Activated T-helper 2 cell treated with anti-CD3 and anti-CD28 coated beads, Interferon-gamma antibody, Interleukin-2, Interleukin-4, amounts not matched to agents 10 μg/mL and 5 μg/mL and 100 μg/mL, durations not matched to agents 14 hours and 24 hours and 36 hours (primary cell): ENCODE results near the gene DNAJB12. TPM values are rescaled to one million over a fixed set of nuclear protein-coding genes. Genes with fewer than 3 reads are reported as not detected.
"Not testable (repeated sequence)": the region's sequence is repeated elsewhere in the genome, so short reads cannot be mapped to it uniquely, and the experiment has no call there.

Source experiments
- DNase-seq: peaks from one replicate; pipeline ENCODE4 v3.0.0; 2021; ENCODE audit warnings: low spot score
- H3K27ac Mint-ChIP-seq: one replicate; pipeline ENCODE4 v1.8.0; 2021; ENCODE audit warnings: mixed read lengths
- H3K27me3 Mint-ChIP-seq: one replicate; pipeline ENCODE4 v1.8.0; 2021; ENCODE audit warnings: low read depth, mixed read lengths
- H3K36me3 Mint-ChIP-seq: one replicate; pipeline ENCODE4 v1.8.0; 2021; ENCODE audit warnings: low read depth, mixed read lengths
- H3K4me1 Mint-ChIP-seq: one replicate; pipeline ENCODE4 v1.8.0; 2021; ENCODE audit warnings: low read depth, mixed read lengths
- H3K4me3 Mint-ChIP-seq: one replicate; pipeline ENCODE4 v1.8.0; 2021; ENCODE audit warnings: low read depth, mild to moderate bottlenecking, moderate library complexity, mixed read lengths
- H3K9me3 Mint-ChIP-seq: one replicate; pipeline ENCODE4 v1.8.0; 2021; ENCODE audit warnings: mixed read lengths
- intact Hi-C: fragments of 100-400 bp; cut with micrococcal nuclease; formaldehyde crosslinking; loops from one replicate; pipeline ENCODE4 v1.15.1; 2023
- total RNA-seq: library from RNA; stranded (reverse); gene quantifications from 2 replicates; pipeline ENCODE4 v1.2.3, GENCODE V29; 2022

Gene DNAJB12
- total RNA-seq, 1 donor from 2014 or later: 34.0 TPM

DNA sequence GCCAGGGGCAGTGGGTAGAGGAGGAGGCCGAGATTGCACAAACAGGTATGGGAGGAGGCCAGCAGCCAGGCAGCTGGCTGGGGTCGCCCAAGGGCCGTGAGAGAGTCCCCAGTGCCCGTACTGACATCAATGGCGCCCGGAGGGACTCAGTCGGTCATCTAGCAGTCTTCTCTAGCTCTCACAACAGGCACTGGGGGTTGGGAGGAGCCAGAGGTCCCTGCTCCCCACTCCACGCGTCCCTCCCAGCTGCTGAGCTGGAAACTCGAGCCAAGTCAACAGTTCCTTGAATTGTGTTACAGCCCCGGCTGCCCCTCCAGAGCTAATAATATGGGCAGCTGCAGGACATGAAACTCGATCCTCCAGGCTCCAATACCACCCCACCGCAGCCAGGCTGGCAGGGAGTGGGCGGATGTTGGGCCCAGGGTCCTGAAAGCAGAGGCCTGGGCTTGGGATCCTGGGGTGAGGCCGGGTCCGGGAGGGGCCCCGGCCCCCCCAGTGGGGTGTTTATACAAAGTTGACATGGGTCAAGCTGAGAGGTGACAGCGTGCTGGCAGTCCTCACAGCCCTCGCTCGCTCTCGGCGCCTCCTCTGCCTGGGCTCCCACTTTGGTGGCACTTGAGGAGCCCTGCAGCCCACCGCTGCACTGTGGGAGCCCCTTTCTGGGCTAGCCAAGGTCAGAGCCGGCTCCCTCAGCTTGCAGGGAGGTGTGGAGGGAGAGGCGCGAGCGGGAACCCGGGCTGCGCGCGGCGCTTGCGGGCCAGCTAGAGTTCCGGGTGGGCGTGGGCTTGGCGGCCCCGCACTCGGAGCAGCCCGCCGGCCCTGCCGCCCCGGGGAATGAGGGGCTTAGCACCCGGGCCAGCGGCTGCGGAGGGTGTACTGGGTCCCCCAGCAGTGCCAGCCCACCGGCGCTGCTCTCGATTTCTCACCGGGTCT is 29.2 kb downstream of the DNAJB12 start:
- H3K27me3 Mint-ChIP-seq, DNase-seq, H3K9me3 Mint-ChIP-seq, H3K27ac Mint-ChIP-seq, intact Hi-C loops, H3K4me3 Mint-ChIP-seq: not testable (repeated sequence)
- Mint-ChIP-seq H3K4me1 (peaks cover 59% of the 10 kb centered on the region), H3K36me3 (peaks cover 12% of the 10 kb centered on the region)

- no peak overlapping the region for H3K27ac Mint-ChIP-seq
- no peak overlapping the region for H3K4me3 Mint-ChIP-seq
- no peaks in the 10 kb centered on the region for H3K9me3 Mint-ChIP-seq
- no peak for DNase-seq
- H3K27me3 Mint-ChIP-seq: no peaks in the 10 kb centered on the region
- peaks cover 12% of the 10 kb centered on the region for H3K36me3 Mint-ChIP-seq
- intact Hi-C loops: no loop called here
- peaks cover 57% of the 10 kb centered on the region for H3K4me1 Mint-ChIP-seq
Measured at GRCh38 chr10:72323771-72324191, 30.9 kb downstream of the DNAJB12 start.

- Mint-ChIP-seq H3K27ac (peak overlapping the region; percentile 91), H3K4me3 (no peak overlapping the region), H3K27me3 (no peaks in the 10 kb centered on the region), H3K9me3 (no peaks in the 10 kb centered on the region), H3K4me1 (peaks cover 63% of the 10 kb centered on the region), H3K36me3 (peaks cover 12% of the 10 kb centered on the region)
- intact Hi-C loops: no loop called here
- DNase-seq: no peak
Measured at GRCh38 chr10:72323108-72323749, 31.5 kb downstream of the DNAJB12 start.

DNA sequence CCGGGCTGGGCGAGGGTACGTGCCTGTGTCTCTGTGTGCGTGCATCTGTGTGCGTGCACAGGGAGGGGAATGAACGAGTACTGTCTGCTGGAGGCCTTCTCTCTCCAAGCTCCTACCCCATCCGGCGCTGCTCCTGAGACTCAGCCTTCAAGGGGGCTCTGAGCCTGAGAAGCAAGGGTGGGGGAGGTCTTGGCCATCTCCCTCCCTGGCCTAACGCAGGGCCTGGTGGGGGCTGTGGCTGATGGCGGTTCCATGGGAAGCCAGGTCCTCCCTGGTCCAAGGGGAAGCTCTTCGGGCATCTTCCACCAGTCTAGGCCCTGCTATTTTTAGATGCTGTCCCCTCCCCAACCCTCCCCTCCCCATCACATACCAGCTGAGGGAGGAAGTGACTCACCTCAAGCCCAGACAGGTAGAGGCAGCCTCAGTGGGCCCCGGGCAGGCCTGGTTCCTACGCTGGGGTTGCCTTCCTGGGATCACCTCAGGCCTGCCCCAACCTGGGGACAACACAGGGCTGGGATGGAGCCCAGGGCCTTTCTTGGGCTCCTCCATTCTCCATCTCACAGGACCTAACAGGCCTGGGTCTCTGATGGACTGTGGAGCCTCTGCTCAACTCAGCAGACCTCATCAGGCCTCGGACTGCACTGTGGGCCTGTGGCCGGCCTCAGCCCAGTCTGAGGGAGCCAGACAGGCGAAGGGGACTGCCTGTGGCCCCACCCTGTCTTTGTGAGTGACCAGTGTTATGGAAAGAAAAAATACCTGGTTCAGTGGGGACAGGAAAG is 32.2 kb downstream of the DNAJB12 start:
- peak overlapping the region; percentile 91 for H3K27ac Mint-ChIP-seq
- peaks cover 6% of the 10 kb centered on the region for H3K36me3 Mint-ChIP-seq
- H3K4me3 Mint-ChIP-seq: peak overlapping the region; percentile 58
- no peaks in the 10 kb centered on the region for H3K9me3 Mint-ChIP-seq
- intact Hi-C loops: no loop called here
- peaks cover 59% of the 10 kb centered on the region for H3K4me1 Mint-ChIP-seq
- H3K27me3 Mint-ChIP-seq: no peaks in the 10 kb centered on the region
- DNase-seq: no peak

DNA sequence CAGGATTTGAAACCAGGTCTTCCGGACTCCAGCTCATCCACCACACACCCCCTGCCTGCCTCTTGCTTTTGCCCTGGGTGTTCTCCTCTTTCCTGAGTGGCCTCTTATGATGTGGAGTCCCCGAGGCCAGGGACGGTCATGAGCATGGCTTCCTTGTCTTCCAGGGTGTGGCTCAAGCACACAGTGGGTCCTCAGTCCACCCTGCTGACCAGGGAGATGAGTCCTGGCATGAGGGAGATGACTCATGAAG is 32.8 kb downstream of the DNAJB12 start:
- peak overlapping the region; percentile 91 for H3K27ac Mint-ChIP-seq
- peaks cover 62% of the 10 kb centered on the region for H3K4me1 Mint-ChIP-seq
- intact Hi-C loops: no loop called here
- no peaks in the 10 kb centered on the region for H3K27me3 Mint-ChIP-seq
- H3K4me3 Mint-ChIP-seq: peak overlapping the region; percentile 58
- no peak for DNase-seq
- peaks cover 5% of the 10 kb centered on the region for H3K36me3 Mint-ChIP-seq
- H3K9me3 Mint-ChIP-seq: no peaks in the 10 kb centered on the region

DNA sequence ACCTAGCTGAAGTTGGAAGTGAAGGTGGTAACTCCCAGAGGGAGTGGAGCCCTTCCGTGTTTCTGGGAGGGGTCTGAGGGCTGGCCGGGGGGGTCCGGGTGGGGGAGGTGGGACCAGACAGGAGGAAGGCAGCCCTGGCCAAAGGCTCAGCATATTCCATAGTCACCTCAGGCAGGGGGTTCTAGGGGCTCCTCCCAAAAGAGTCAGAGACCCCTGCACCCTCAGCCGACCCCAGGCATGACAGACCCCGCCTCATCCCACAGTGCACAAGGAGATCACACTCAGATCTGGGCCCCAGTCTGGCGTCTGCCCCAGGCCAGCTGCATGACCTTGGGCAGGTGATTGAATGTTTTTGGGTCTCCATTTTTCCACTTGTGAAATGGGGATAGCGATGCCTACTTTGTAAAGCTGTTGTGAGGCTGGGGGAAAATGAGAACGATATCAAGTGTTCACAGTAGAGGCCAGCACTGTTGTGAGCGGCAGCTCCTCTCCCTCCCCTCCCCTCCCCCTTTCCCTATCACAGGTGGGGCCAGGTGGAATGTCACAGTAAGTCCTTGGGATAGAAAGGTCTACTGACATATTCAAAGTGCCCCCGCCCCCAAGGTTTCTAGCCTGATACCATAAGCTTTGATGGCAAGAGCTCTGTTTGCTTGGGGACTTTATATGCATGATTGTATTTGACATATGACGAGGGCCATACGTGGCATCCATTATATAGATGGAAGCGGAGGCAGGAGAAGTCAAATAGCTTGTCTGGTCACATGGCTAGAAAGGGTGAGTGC is 33.3 kb downstream of the DNAJB12 start:
- H3K36me3 Mint-ChIP-seq: no peaks in the 10 kb centered on the region
- peaks cover 58% of the 10 kb centered on the region for H3K4me1 Mint-ChIP-seq
- H3K4me3 Mint-ChIP-seq: peak overlapping the region; percentile 81
- no peak for DNase-seq
- intact Hi-C loops: no loop called here
- peak overlapping the region; percentile 99 for H3K27ac Mint-ChIP-seq
- H3K27me3 Mint-ChIP-seq: no peaks in the 10 kb centered on the region
- no peaks in the 10 kb centered on the region for H3K9me3 Mint-ChIP-seq

GRCh38 chr10:72320676-72321247 is 34.0 kb downstream of the DNAJB12 start:
- intact Hi-C loops: loop anchor here (1.0 kb wide), 7 partner anchors 11 to 59 kb away; partner anchors contain the start of gene DDIT4
- H3K27ac Mint-ChIP-seq: peak overlapping the region; percentile 99
- no peak for DNase-seq

GRCh38 chr10:72319416-72320254 is 35.1 kb downstream of the DNAJB12 start:
- H3K4me3 Mint-ChIP-seq: peak overlapping the region; percentile 81
- peak; percentile 82 for DNase-seq
- H3K4me1 Mint-ChIP-seq: peaks cover 68% of the 10 kb centered on the region

More at GRCh38 chr10:72320676-72321247, 34.0 kb downstream of the DNAJB12 start:
- Mint-ChIP-seq H3K27me3 (no peaks in the 10 kb centered on the region), H3K9me3 (no peaks in the 10 kb centered on the region), H3K4me1 (peaks cover 63% of the 10 kb centered on the region), H3K4me3 (peak overlapping the region; percentile 81), H3K36me3 (no peaks in the 10 kb centered on the region)

DNA sequence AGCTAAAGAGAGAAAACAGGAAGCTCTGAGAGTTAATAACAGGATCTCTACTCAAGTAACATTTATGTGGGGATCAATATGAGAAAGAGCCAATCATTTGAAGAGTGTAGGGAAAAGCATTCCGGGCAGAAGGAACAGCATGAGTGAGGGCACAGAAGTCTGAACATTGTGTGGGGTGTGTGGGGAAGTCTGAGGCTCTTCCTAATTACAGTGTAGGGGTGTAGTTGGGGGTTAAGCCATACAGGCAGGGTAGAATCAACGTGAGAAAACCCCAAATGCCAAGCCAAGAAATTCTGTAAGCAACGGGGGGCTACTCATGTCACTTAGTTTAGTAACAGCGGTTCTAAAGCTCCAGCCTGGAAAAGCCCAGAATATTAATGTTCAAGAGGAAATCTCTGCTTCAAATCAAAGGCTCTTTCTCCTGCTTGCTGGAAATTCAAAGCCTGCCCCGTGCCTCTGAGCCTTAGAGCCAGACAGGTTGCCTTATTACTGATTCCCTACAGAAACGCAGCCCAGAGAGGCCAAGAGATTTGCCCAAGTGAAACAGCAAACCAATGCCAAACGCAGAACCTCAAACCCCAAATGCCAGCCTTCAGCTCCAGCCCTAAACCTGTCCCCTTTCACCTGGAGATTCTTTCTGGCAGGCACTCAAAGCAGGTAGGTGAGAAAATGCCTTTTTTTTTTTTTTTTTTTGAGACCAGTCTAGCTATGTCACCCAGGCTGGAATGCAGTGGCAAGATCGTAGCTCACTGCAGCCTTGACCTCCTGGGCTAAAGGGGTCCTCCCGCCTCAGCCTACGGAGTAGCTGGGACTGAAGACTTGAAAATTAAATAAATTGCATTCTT is 36.1 kb downstream of the DNAJB12 start:
- Mint-ChIP-seq H3K27ac (peak overlapping the region; percentile 79), H3K4me1 (peaks cover 64% of the 10 kb centered on the region), H3K4me3 (peak overlapping the region; percentile 62), H3K36me3 (no peaks in the 10 kb centered on the region), H3K27me3 (no peaks in the 10 kb centered on the region), H3K9me3 (no peaks in the 10 kb centered on the region)
- no peak for DNase-seq
- intact Hi-C loops: no loop called here

More at GRCh38 chr10:72319416-72320254, 35.1 kb downstream of the DNAJB12 start:
- intact Hi-C loops: loop anchor here (1.0 kb wide), 7 partner anchors 12 to 58 kb away; partner anchors contain the start of gene DDIT4
- Mint-ChIP-seq H3K27me3 (no peaks in the 10 kb centered on the region), H3K9me3 (no peaks in the 10 kb centered on the region), H3K36me3 (no peaks in the 10 kb centered on the region), H3K27ac (peak overlapping the region; percentile 99)

DNA sequence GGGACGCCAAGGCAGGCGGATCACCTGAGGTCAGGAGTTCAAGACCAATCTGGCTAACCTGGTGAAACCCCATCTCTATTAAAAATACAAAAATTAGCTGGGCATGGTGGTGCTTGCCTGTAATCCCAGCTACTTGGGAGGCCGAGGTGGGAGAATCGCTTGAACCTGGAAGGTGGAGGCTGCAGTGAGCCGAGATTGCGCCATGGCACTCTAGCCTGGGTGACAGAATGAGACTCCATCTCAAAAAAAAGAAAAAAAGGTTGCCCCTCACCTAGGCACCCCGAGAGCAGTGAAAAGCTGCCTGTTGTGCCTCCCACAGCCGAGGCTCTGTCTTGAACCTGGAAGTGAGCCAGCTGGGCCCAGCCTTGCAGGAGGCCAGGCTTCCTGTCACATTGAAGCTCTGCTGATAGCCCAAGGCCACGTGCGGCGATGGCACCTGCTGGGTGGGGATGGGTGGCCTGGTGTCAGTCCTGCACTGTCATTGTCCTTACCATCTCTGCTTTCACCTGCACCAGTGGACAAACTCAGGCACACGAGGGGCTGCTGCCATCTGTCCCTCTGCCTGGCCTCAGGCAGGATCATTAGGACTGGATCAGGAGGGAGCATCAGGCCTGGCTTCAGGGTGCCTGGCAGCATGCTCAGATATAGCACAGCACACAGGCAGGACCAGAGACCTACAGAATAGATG is 37.8 kb downstream of the DNAJB12 start:
- H3K4me3 Mint-ChIP-seq: peak overlapping the region; percentile 26
- peak overlapping the region; percentile 29 for H3K27ac Mint-ChIP-seq
- no peaks in the 10 kb centered on the region for H3K9me3 Mint-ChIP-seq
- H3K36me3 Mint-ChIP-seq: no peaks in the 10 kb centered on the region
- intact Hi-C loops: no loop called here
- no peak for DNase-seq
- H3K27me3 Mint-ChIP-seq: no peaks in the 10 kb centered on the region
- peaks cover 49% of the 10 kb centered on the region for H3K4me1 Mint-ChIP-seq
